NCI-H69 (cell line): ENCODE results near the gene KRT1.

Experiments used
- DNase-seq: peaks from one replicate; lab custom pipeline; 2025; lab: John Stamatoyannopoulos, UW

Gene KRT1

DNA sequence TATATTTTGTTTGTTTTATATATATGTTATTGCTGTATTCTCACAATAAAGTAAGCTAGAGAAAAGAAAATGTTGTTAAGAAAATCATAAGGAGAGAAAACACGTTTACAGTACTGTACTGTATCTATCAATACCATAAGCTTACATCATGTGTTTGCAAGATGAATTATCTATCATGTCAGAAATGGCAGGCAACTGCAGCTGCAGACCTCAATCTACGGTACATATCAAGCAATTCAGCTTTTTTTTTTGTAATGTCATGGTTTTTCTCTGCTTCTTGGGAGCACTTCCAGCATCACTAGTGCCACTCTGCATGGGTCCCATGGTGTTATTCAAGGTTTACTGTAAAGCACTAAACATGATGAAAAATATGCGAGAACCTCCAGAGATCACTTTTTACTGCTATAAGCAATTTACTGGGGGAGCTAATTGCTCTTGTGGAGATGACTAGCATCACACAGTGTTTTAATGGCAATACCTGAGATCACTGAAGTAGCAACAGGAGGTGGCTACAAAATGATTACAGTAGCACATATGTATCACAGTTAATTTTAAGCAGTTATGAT, 19.2 kb downstream of the KRT1 start:
- no peak for DNase-seq

DNA sequence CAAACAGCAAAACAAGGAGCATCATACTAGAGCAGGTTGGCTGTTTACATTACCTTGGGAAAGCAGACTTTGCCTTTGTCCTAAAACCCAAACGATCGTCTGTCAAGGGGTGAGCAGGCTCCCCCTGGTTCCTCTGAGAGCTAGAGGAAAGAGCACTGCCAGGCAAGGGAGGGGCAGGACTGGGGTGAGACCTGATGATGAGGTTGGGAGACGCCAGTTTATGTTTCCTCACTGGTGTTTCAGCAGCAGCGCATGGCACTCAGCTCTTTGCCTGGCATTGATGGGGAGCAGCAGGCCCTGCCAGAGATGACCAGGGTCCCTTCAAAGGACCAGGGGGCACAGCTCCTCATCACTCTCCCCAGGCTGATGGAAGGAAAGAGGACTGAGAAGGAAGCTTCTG, 20.3 kb downstream of the KRT1 start:
- DNase-seq: no peak

DNA sequence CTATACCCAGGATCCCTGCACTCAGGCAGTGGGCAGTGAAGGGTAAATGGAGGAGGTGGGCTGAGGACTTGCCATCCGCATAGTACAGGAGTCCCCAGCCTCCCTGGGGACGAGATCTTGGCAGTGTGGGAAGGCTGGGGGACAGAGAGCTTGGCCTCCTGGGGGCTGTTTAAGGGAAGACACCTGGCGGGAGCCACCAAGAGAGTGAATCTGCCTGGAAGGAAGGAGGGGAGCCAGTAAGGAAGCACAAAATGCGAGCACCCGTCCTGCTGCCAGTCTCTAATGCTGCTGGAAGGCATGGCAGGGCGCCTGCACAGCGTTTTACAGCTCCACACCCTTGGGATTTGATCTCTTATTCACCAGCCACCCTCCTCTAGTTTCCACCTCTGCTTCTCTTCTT, 20.8 kb downstream of the KRT1 start:
- no peak for DNase-seq

DNA sequence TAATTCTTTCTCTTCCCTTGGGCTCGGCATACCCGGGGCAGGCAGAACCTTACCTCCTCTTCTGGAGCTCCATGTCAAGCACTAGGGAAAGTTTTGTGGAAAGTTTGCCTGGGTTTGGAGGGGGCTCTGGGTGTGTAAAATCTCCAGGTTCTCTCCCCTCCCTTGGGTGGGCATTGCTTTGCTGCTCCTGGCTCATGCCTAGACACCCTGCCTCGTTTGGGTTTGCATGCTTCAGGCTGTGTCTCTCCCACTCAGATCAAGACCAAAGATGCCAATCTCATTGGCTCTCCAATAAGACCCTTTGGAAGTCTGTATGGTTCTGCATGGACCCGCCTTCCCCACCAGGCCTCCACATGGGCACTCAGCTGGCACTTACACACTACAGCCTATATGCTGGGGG, 22.0 kb downstream of the KRT1 start:
- DNase-seq: no peak

DNA sequence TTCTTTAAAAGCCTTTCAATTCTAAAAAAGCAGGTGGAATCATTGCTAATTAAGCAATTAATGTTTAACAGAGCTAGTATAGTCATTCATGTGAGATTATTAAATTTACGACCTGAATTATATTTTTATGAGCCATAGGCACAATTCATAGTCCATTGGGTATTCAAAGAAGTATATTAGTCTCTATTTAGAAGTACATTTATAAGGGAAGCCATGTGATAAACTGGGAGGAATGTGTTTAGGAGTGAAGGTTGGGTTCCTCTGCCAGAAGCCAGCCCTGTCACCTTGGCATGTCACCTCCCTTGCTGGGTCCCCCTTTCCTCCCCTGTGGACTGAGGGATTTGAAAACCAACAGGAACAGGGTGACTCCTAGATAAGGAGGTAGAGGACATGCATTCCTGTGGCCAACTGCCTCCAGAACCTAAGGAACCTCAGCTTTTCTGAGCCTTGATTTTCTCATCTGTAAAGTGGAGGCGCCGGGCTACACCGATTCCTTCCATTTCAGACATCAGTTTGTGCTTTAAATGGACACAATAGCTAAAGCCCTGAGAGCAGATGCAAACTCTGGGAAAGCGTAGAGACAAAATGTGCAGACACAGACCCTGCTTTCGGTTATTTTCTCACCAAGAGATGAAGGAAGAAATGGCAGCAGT, 22.8 kb downstream of the KRT1 start:
- no peak for DNase-seq

DNA sequence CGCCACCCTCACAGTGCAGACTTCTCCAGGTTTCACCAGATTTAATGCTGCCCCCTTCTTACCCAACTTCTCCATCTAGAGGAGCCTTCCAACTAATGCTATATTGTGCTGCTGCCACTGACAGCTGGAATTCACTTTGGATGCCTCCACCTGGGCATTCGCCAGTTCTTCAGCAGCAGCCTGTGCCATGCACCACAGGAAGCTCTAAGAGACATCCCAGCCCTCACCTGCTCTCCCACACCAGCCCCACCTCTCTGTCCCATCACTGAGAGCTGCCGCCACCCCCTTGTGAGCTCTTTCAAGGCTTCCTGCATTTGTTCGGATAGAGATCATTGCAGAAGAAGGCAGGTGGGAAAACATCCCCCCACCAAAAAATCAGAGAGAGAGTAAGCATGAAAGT, 23.6 kb downstream of the KRT1 start:
- DNase-seq: no peak

DNA sequence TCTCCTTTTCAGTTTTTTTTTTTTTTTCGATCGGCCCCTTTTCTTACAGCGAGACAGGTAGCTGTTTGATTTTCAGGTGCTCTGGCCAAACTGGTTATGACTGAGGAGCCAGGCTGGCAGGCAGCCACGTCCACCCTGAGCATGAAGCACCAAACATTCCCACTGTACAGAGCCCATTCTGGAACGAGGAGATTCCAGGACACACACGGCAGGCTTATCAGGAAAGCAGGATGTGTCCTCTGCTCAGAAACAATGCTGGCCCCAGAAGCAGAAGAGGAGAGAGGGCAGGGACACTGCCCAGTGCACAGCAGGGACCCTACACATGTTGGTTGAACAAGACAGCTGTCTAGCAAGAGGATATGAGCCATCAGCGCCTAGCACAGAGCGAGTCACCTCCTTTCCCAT, 24.5 kb downstream of the KRT1 start:
- DNase-seq: no peak

DNA sequence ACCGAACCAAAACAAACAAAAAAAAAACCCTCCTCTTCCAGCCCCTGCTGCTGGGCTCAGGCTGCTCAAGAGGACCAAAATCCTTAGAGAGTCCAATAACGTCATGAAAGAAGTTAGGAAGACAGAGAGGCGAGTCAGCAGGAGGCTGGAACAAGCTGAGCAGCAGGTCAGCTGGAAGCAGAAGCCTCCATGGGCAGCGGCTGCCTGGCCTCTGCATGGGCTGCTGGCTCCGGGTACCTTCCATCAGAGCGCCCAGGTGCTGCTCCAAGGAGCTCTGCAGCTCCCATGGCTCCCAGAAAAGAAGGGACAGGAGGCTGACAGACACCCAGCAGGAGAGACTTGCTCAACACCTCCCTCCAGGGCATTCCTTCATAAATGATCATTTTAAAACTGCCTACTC, 25.0 kb downstream of the KRT1 start:
- no peak for DNase-seq

DNA sequence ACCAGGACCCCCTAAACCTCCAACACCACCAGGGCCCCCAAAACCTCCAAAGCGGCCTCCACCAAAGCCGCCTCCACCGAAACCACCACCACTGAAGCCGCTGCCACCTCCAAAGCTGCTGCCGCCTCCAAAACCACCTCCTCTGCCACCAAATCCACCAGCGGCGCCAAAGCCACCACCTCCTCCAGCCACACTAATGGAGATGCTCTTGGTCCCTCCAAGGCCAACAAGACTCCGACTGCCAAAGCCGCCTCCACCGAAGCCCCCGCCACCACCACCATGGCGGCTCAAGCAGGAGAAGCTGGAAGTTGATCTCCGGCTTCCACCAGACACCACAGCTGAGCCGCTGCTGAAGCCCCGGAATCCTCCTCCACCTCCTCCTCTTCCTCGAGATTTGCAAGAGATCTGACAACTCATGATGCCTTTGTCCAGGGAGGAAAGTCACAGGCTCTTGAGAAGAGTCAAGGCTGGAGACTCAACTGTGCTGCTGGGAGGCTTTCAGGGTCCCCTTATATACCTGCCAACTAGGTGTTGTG, 28.4 kb downstream of the KRT1 start, which contains the start of gene KRT2:
Gene KRT2 (minus strand): TSS at position 486 of the 536 bp plus-strand sequence. CDS start 69 bp downstream, at position 417.
- DNase-seq: no peak

DNA sequence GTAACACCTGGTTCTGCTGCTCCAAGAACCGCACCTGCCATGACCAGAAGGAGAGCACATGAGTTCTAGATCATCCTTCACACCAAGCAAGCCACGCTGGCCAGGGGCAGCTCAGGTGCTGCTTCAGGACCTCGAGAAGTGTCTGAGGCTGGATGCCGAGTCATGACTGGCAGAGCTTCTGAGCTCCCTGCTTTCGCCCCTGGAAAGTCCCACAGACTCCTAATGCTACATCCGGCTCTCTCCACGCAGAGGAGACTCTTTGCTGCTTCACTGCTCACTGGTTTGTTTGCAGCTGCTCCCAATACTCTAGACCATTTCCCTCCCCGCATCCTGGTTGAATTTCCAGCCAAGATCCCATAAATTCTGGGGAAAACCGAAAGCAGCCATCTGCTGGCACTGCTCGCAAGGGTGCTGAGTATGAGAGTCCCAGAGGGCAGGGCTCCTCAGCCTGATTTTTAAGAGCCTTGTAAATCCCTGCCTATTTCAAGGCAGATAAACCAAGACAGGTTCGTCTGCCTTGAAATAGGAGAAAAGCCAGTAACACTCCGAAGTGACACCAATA, 29.6 kb downstream of the KRT1 start:
- DNase-seq: no peak

DNA sequence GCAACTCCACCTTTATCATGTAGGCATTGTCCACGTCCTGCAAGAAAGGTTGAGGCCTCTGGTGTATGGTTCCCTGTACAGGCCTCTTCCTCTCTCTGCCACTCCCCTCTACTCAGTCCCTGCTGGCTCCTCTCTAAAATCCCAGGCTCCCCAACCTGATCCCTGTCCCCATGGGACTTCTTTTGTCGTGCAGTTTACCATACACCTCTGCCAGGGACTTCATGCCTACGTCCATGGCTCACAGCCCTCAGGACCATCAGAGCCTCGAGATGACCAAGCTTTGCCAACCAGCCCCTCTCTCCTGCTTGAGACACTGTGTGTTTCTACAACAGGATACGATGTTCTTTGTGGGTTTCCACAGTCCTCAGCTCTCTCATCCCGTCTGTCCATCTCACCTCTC, 31.1 kb downstream of the KRT1 start:
- no peak for DNase-seq

DNA sequence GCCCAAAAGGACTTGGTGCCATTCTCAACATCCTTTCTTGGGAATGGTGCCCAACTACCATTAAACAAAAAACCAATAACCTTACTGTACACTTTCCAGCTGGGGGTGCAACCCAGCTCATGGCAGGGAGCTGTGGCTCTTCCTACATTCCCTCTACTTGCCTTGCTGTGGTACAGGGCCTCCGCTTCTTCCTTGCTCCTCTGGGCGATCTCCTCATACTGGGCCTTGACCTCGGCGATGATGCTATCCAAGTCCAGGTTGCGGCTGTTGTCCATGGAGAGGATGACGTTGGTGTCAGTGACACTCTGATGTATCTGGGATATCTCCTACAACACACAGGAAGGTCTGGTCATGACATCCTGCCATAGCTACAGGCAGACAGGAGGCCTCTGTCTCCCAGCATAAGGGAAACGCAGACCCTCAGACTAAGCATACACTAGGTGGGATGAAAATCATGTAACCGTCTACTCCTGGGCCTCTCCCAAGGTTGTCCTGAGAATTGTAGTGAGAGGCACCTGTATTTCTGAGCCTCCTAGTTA, 32.1 kb downstream of the KRT1 start:
- DNase-seq: no peak

DNA sequence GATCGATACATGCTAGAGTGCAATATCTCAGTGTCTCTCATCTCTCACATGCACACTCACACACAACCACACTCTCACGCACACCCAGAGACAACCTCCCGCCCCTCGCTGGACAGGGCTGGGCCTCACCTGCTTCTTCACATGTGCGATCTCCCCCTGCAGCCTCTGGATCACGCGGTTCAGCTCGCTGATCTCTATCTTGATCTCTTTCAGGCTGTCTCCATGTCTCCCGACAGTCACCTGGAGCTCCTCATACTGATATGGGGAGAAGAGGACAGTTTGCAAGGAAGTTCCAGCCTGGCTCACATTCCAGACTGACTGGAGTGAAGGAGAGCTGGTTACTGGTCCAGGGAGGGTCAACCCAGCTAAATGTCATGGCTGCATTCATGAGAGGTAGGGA, 32.6 kb downstream of the KRT1 start:
- DNase-seq: no peak

DNA sequence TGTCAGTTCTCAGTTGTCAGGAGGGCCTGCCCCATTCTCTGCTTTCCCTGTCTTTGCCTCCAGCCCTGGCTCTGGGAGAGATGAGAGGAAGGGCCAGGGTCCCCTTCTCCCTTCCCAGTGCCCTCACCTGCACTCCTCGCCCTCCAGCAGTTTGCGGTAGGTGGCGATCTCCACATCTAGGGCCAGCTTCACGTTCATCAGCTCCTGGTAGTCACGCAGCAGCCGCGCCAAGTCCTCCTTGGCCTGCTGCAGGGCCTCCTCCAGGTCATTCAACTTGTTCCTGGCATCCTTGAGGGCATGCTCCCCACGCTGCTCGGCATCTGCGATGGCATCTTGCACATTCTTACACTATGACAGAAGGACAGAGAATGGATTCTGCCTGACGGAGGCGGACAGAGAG, 33.6 kb downstream of the KRT1 start:
- DNase-seq: no peak

DNA sequence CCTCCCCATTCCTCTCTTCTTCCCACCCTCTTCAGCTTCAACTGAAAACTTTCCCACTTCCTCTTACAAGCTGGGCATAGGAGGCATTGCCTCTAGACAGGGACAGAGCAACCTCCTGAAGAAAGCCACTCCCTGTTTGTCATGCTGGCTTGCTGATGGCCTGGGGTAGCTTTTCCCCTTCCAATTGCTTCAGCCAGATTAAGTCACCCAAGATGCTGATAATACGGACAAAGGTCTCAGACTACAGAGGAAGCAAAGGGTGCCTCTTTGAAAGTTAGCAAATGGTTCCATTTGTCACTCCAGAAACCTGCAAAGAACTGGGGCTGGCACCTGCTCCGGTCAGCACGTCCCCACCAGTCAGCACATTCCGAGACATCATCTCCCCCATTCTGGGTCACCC, 34.2 kb downstream of the KRT1 start:
- no peak for DNase-seq

DNA sequence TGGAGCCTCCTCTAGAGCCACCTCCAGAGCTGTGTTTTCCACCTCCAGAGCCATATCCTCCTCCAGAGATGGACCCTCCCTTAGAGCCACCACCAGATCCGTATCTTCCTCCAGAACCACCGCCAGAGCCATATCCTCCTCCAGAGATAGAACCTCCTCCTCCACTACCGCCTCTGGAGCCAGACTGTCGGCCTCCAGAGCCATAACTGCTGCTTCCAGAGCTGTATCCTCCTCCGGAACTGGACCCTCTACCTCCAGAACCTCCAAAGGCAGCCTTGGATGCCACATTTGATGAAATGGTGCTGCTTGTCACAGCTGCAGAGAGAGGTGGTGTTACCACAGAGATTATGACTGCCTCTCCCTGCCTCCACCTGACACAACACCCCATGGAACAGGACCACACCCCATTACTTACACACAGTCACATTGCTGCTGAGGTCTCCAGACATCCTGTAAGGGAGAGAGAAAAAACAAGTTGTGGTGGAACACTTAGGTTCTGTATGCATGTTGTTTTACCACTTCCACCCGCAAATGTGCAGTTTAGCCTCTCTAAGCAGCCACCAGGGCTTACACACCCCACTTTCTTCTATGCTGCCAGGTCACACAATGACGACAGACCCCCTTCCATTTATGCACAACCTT, 35.0 kb downstream of the KRT1 start:
- no peak for DNase-seq

DNA sequence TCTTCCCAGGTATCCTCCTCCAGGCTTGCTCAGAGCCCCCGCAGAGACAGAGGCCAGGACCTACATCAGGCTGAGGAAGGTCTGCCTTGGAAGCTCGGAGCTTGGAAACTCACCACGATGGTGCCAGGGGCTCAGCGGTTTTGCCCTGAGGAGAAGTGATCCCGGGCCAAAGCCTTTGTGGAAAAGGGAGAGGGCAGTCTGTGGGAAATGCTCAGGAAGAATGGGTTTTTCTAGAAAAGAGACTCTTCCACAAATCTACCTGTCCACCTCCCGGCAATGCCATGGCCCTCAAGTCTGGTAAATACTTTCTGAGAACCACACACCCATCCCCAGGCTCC, 36.2 kb downstream of the KRT1 start:
- no peak for DNase-seq

DNA sequence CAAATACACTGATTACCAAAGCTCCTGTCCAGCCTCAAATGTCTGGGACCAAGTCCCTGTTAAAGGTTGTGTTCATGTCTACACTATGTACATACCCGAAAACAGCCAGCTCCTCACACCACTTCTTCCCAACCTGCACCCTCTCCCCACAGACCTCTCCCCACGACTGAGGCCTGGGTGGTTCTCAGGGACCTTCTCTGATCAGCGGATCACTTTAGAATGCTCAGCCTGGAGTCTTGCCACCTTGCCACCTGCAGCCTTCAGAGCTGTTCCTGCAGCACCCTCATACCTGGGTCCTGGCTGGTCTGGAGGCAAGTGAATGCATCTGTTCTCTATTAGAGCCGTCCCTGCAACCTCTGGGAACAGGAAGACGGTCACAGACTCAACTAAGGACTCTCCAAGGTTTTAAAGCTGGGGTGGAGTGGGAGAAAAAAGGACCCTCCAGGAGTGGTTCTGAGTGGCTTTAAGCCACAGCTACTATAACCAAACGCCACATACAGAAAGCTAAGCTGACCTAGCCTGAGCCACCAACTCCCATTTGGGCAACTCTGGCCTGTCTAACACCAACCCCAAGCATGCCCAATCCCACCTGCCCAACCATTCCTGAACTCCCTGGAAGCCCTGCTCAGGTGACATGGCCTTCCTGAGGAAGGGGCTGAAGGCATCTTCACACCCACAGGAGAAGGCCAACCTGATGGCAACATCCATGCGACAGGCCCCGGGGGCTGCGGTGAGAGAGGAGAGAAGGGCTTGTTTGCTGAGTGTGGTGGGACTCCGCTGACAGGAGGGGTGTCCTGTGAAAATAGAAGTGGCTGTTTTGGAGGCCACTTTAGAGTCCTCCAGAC, 36.8 kb downstream of the KRT1 start:
- DNase-seq: no peak

DNA sequence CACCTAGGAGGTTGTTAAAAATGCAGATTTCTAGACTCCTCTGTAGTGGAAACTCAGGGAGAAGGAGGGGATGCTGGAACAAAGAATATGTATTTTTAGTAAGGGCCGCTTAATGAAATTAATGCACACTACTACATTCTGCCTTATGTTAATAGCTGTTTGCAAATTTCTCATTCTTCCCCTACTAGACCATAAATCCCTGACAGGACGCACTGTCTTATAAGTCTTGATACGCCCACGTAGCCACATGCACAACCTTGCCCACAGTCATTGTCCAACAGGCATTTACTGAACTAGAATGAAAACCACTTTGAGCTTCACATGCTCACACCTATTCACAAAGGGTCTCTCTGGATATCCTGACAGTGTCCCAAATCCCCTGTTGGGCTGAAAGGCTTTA, 38.7 kb downstream of the KRT1 start:
- no peak for DNase-seq

DNA sequence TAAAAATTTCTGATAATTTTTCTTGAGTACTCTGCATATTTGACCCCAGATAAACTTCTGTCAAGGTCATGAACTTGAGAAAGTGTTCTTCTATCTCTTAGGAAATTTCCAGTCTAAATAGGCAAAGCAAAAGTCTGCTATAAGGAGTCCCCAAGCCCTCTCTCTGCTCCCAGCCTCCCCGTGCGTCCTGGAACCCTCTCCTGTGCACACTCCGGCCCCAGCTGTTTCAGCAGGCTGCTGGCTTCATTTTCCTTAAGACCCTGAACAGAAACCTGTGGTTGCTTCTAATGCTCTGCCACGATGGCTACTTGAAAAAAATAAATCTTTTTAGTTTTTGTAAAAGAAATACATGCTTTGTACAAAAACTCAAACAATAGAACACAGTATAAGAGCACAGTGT, 42.9 kb downstream of the KRT1 start:
- DNase-seq: no peak

DNA sequence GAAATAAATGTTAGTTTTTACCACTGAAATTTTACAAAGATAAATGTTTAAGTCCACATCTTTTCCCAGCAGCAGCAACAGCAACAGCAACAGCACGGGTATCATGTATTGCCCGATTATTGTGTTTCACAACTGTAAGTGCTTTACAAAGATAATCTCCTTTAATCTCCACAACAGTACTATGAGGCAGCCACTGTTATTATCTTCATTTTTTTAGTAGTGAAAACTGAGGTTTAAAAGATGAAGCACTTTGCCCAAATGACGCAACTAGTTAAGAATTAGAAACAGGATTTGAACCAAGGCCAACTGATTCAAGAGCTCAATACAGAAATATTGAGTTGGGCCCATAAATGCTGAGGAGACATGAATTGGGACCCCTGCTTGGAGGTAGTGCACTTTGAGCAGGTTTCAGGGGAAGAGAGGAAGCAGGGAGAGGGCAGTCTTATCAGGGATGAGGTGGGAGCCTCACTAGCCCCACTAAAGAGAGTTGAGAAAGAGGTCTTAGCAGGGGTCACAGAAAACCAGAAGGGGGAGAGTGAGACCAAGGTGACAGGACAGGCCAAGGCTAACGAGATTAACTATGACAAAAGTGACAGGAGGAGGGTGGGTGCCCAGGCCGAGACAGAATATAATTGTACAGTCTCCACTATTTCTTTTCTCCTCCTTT, 43.5 kb downstream of the KRT1 start:
- DNase-seq: no peak

DNA sequence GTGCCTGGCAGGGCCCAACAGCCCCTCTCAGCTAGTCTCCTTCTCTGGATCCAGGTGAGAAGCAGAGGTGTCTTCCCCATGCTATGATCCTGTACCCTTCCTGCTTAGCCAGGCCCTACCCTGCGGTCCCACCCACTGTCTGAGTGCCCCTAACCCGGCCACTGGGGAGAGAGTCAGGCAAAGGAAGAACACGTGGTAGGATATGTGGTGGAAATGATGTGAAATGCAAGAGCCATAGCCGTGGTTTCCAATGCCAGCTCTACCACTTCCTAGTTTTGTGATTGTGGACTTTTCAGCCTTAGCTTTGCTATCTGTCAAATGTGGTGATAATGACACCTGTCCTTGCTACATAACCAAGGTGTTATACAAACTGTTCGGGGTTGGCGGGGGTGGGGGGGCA, 44.0 kb downstream of the KRT1 start:
- DNase-seq: no peak
